ENCODE measurements around the gene MVK. TPM values are rescaled to one million over a fixed set of nuclear protein-coding genes. Genes with fewer than 3 reads are reported as not detected.

The MVK gene
- total RNA-seq (32.8 and 34.3 TPM in 2 replicates), polyA plus RNA-seq (16.0 and 18.3 TPM in 2 replicates)

DNA sequence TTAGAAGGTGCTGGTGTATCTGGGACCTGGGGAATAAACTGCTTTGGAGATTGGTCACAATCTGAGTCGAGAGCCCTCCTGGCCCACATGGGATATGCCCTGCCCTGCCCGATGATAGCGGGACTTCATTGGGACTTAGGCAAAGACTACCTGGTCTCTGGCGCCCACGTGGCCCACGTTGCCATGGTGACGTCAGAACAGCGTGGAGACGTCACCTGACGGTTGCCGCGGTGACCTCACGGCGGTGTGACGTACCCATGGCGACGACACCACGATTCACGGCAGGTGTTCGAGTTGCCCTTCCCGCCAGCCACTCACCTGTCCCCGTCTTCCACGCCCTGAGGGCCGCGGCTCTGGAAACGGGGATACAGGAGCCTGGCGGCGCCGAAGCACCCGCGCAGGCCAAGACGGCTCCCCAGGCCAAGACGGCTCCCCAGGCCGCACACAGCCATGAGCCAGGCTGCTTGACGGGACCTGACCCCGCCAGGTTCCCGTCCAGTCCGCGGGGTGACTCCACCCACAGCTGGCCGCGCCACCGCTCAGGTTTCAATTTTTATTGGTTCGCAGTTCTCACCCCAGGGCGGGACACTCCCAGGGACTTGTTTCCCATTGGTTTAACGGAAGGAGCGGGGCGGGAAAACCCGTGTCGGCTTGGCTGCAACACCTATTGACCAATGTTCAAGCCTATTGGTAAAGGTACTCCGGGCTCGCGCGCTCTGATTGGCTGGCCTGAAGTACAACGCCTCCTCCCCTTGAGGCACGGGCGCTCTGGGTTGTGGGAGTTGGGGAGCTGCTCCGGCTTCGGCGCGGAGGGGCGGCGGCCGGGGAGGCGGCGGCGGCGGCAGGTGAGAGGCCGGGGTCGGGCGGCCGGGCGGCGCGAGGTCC is at the start of gene MVK, which contains the start of gene MMAB:
MVK (plus strand) TSS at position 766 of the 885 bp plus-strand sequence. CDS start 1,029 bp downstream, outside the sequence.
MMAB (minus strand) TSS at position 476 of the 885 bp plus-strand sequence; CDS start at position 452, 24 bp downstream.
- TF ChIP-seq EZH2 (IDR thresholded peaks at IDR 0.05; ENCODE audit: borderline replicate concordance) (no peak), EZH2phosphoT487 (IDR thresholded peaks at IDR 0.05; ENCODE audit: low read depth, severe bottlenecking, unreplicated experiment) (no peak), CTCF (IDR thresholded peaks at IDR 0.05; ENCODE audit: poor library complexity) (no peak)
- Histone ChIP-seq H3K9me2 (replicated peaks; ENCODE audit: insufficient read depth) (no peaks in the 10 kb centered on the region), H2AFZ (peak within 1 kb of the TSS; percentile 32), H3K79me2 (peaks cover 39% of the 10 kb centered on the region), H4K20me1 (ENCODE audit: insufficient read depth, poor library complexity, severe bottlenecking) (no peaks in the 10 kb centered on the region), H3K4me3 (peak within 1 kb of the TSS; percentile 59), H3K27me3 (no peaks in the 10 kb centered on the region), H3K9me3 (ENCODE audit: low read depth) (no peaks in the 10 kb centered on the region), H3K4me2 (peak within 1 kb of the TSS; percentile 85), H3K36me3 (replicated peaks; ENCODE audit: insufficient read depth, low read depth) (no peaks in the 10 kb centered on the region), H3K4me1 (ENCODE audit: insufficient read depth) (peaks cover 12% of the 10 kb centered on the region), H3K27ac (peak within 1 kb of the TSS; percentile 87)
- DNase-seq (ENCODE audit: low spot score): peak; percentile 99
- 3% methylated on average over 54 of the region's 74 CpGs for WGBS (ENCODE audit: low lambda C conversion rate, missing lambda C conversion rate)

GRCh38 chr12:109524466-109525278 is 48.9 kb upstream of the MVK start:
- Histone ChIP-seq H3K27me3 (no peaks in the 10 kb centered on the region), H3K9me3 (ENCODE audit: low read depth) (no peaks in the 10 kb centered on the region), H3K4me1 (ENCODE audit: insufficient read depth) (no peaks in the 10 kb centered on the region), H3K79me2 (no peaks in the 10 kb centered on the region), H3K9me2 (replicated peaks; ENCODE audit: insufficient read depth) (no peaks in the 10 kb centered on the region), H3K4me3 (no peak overlapping the region), H3K4me2 (no peak overlapping the region), H3K36me3 (replicated peaks; ENCODE audit: insufficient read depth, low read depth) (no peaks in the 10 kb centered on the region), H4K20me1 (ENCODE audit: insufficient read depth, poor library complexity, severe bottlenecking) (no peaks in the 10 kb centered on the region), H2AFZ (no peak overlapping the region), H3K27ac (no peak overlapping the region)
- WGBS (ENCODE audit: low lambda C conversion rate, missing lambda C conversion rate): 75% methylated on average over 26 of the region's 26 CpGs
- no peak for DNase-seq (ENCODE audit: low spot score)
- TF ChIP-seq CTCF (IDR thresholded peaks at IDR 0.05; ENCODE audit: poor library complexity): no peak
- no peak for TF ChIP-seq EZH2 (IDR thresholded peaks at IDR 0.05; ENCODE audit: borderline replicate concordance)
- no peak for TF ChIP-seq EZH2phosphoT487 (IDR thresholded peaks at IDR 0.05; ENCODE audit: low read depth, severe bottlenecking, unreplicated experiment)

DNA sequence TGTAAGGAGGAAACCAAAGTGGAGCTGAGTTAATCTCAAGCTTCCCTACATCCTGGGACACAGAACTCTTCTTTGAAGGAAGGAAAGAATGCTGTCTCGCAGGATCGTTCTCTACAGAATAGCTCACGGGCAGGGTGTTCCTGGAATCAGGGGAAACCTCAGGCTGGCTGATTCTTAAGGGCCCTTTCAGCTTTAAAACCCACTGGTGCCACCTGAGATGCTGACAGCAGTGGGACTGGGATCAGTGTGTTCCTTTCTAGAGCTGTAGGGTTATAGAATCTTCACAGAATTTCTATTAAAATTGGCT is 48.4 kb upstream of the MVK start:
- no peak overlapping the region for H3K4me3 ChIP-seq
- no peaks in the 10 kb centered on the region for H3K9me2 ChIP-seq (replicated peaks; ENCODE audit: insufficient read depth)
- no peak overlapping the region for H3K4me2 ChIP-seq
- no peaks in the 10 kb centered on the region for H3K27me3 ChIP-seq
- no peaks in the 10 kb centered on the region for H3K9me3 ChIP-seq (ENCODE audit: low read depth)
- no peak overlapping the region for H3K27ac ChIP-seq
- H4K20me1 ChIP-seq (ENCODE audit: insufficient read depth, poor library complexity, severe bottlenecking): no peaks in the 10 kb centered on the region
- no peaks in the 10 kb centered on the region for H3K4me1 ChIP-seq (ENCODE audit: insufficient read depth)
- WGBS (ENCODE audit: low lambda C conversion rate, missing lambda C conversion rate): 67% methylated on average over 3 of the region's 3 CpGs
- DNase-seq (ENCODE audit: low spot score): no peak
- no peaks in the 10 kb centered on the region for H3K79me2 ChIP-seq
- no peaks in the 10 kb centered on the region for H3K36me3 ChIP-seq (replicated peaks; ENCODE audit: insufficient read depth, low read depth)
- H2AFZ ChIP-seq: no peak overlapping the region
- TF ChIP-seq CTCF (IDR thresholded peaks at IDR 0.05; ENCODE audit: poor library complexity) (no peak), EZH2phosphoT487 (IDR thresholded peaks at IDR 0.05; ENCODE audit: low read depth, severe bottlenecking, unreplicated experiment) (no peak), EZH2 (IDR thresholded peaks at IDR 0.05; ENCODE audit: borderline replicate concordance) (no peak)
